GM20431 (cell line): ENCODE measurements around the gene NUDT7.

Experiments used
- in situ Hi-C: fragments of 300-500 bp; cut with MseI, MboI; formaldehyde crosslinking; loops from one replicate; pipeline ENCODE4 v1.15.0; 2020; ENCODE audit warnings: low sequenced_read_pairs; ENCODE audit not compliant: unreplicated experiment

The NUDT7 gene

GRCh38 chr16:77767826-77768225 lies 45.5 kb downstream of the NUDT7 start:
- in situ Hi-C loops: no loop called here

- in situ Hi-C loops: no loop called here
These were observed 53.9 kb downstream of the NUDT7 start for GRCh38 chr16:77775911-77776909.

- in situ Hi-C loops: no loop called here
These were observed 55.4 kb downstream of the NUDT7 start for GRCh38 chr16:77777745-77778144.

GRCh38 chr16:77780378-77780837 lies 58.1 kb downstream of the NUDT7 start:
- in situ Hi-C loops: no loop called here

- in situ Hi-C loops: no loop called here
These were observed 58.8 kb downstream of the NUDT7 start for GRCh38 chr16:77781091-77781490.

- in situ Hi-C loops: no loop called here
These were observed 60.4 kb downstream of the NUDT7 start for GRCh38 chr16:77782694-77783093.

GRCh38 chr16:77784441-77785372 lies 62.4 kb downstream of the NUDT7 start:
- in situ Hi-C loops: no loop called here

GRCh38 chr16:77785373-77785764 lies 63.1 kb downstream of the NUDT7 start:
- in situ Hi-C loops: no loop called here

GRCh38 chr16:77786186-77786847 lies 64.0 kb downstream of the NUDT7 start:
- in situ Hi-C loops: no loop called here

- in situ Hi-C loops: no loop called here
These were observed 65.1 kb downstream of the NUDT7 start for GRCh38 chr16:77787452-77787851.

GRCh38 chr16:77788181-77789084 lies 66.1 kb downstream of the NUDT7 start, which contains the start of gene VAT1L:
Gene VAT1L (plus strand): TSS chr16:77788564. CDS start chr16:77788683, 119 bp downstream.
- in situ Hi-C loops: no loop called here

- in situ Hi-C loops: no loop called here
These were observed 67.0 kb downstream of the NUDT7 start for GRCh38 chr16:77789085-77790008.

GRCh38 chr16:77790009-77790372 lies 67.7 kb downstream of the NUDT7 start:
- in situ Hi-C loops: no loop called here

- in situ Hi-C loops: no loop called here
These were observed 68.6 kb downstream of the NUDT7 start for GRCh38 chr16:77790912-77791311.
